Activated CD4-positive, alpha-beta T cell treated with anti-CD3 and anti-CD28 coated beads, Interleukin-2, Interleukin-6, amounts not matched to agents 100 ng/mL and 50 ng/mL, durations not matched to agents 16 hours and 8 hours (primary cell): Measurements from ENCODE around the gene PROCA1.
"Not testable (repeated sequence)": the region's sequence is repeated elsewhere in the genome, so short reads cannot be mapped to it uniquely, and the experiment has no call there.

Experiments
- DNase-seq: peaks from one replicate; pipeline ENCODE4 v3.0.0-alpha.2; 2020

Gene PROCA1

GRCh38 chr17:28744104-28744971 lies 32.6 kb upstream of the PROCA1 start:
- DNase-seq: peak; percentile 78

DNA sequence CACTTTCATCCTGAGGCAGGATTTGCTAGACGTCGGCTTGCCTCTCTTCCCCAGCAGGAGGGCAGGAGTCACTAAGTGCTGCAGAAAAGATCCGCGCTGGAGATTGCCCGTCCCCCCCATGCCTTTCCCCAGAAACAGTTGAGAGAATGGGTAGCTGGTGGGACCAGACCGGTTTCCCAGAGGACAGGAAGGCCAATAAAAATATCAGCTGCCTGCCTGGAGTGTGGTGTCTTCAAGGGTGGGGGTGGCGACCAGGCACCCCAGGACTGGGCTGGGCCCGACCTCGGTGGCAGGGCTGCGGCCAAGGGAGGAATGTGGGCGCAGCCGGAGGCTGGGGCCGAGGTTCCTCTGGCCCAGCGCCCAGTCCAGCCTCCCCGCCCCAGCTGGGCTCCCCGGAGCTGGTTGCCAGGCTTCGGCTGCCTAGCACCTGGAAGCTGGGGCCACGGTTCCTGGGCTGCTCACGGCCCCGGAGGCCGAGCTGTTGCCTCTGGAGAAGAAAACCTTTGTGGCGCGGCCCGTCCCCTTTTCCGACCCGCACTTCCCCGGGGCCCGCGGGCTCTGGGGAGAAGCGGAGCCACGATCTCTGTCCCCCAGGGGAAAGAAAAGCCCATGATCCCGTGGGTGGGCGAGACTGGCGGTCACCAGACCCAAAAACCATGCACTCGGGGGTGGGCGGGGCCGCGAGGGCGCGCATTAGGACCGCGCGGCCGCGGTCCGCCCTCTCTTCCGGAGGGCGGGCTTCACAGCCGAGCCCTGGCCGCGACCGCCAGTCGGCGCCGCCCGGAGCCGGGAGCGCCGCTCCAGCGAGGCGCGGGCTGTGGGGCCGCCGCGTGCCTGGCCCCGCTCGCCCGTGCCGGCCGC lies 31.8 kb upstream of the PROCA1 start, which contains the start of gene TRAF4:
Gene TRAF4 (plus strand): TSS at position 769 of the 861 bp plus-strand sequence. CDS start 102 bp downstream, outside the sequence.
- DNase-seq: peak; percentile 84

DNA sequence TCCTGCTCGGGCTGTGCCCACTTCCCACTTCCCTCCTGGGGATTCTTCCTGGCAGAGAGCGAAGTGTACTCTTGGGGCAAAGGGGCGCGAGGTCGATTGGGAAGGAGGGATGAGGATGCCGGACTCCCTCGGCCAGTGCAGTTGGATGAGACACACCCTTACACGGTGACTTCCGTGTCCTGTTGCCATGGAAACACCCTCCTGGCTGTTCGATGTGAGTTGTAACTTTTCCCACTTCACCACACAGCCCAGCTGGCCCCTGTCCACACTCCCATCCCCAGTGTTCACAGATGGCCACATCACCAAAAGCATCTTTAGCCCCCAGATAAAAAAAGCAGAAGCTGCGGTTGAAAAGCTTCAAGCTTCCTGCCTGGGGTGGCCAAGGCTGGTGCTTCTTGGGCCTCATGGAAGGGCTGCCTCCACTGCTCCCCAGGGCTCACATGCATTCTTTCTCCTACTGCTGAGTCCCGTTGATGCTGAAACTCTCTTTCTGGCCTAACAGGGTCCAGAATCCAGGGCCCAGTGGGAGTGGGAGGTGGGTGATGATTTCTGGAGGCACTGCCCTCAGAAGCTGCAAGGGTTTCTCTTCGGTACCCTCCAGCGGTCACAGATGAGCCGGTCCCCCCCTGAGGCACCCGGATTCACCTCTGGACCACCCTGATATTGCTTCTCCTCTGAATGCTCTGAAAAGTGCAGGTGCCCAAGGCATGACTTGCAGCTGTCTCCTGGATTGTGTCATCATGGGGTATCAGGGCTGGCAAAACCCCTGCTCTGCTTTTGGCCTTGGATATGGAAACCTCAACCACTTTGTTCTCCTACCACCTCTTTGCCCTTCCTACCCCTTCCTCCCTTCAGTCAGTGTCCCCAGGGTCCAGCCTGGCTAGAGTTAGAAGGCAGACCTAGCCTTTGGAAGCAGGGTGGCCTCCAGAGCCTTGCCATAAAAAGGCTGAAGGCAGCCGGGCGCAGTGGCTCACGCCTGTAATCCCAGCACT lies 30.0 kb upstream of the PROCA1 start:
- no peak for DNase-seq

GRCh38 chr17:28740406-28741357 lies 29.0 kb upstream of the PROCA1 start:
- DNase-seq: no peak

DNA sequence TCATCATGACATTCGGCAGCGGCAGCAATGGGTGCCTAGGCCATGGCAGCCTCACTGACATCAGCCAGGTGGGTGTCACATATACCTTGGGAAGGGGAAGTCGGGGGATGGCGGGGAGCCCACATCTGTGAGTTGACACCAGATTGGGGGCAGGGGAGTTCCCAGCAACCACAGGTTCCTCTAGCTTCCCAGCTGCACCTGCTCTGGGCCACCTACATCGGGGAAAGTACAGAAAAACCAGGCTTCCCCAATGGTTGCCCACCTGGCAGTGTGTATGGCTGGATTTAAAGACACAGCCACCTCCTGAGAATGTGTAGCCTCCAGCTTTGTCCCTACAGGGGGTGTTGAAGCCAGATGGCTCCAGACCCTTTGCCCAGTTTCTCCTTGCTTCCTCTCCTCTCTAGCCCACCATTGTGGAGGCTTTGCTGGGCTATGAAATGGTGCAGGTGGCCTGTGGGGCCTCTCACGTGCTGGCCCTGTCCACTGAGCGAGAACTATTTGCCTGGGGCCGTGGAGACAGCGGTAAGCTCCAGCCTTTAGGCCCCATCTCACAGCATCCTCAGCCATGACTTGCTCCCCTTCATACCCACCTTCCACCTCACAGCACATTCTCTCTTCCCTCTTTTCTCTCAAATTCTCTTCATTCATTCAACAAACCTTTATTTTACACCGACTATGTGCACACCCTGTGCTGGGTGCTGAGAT lies 27.1 kb upstream of the PROCA1 start:
- DNase-seq: no peak

DNA sequence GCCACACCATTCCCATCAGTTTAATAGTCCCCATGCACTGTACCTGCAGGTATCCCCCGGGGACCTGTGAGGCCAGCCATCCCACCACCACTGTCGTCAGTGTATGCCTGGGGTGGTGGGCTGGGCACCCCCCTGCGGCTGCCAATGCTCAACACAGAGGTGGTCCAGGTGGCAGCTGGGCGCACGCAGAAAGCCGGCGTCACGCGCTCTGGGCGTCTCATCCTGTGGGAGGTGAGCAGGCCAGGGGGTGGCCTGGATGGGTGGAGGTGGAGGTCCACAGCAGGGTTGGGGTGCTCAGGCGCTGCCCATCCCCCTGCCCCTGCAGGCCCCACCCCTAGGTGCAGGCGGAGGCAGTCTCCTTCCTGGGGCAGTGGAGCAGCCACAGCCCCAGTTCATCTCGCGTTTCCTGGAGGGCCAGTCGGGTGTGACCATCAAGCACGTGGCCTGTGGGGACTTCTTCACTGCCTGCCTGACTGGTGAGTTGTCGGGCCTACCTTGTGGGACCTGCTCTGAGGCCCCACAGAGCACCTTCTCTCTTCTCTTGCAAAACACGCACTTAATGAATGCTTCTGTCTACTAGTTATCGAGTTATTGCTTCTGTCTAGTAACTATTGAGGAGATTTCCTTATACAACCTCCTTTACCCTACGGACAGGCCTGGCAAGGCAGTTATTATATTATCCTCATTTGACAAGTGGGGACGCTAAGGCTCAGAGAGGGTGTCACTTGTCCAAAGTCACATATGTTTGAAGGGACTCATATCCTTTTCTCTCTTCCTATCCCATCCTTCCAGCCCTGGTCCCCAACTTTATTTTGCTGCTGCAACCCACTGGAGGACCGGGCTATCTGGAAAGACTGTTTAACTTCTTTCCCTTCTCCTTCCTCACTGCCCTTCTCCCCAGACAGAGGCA lies 26.3 kb upstream of the PROCA1 start:
- DNase-seq: no peak

DNA sequence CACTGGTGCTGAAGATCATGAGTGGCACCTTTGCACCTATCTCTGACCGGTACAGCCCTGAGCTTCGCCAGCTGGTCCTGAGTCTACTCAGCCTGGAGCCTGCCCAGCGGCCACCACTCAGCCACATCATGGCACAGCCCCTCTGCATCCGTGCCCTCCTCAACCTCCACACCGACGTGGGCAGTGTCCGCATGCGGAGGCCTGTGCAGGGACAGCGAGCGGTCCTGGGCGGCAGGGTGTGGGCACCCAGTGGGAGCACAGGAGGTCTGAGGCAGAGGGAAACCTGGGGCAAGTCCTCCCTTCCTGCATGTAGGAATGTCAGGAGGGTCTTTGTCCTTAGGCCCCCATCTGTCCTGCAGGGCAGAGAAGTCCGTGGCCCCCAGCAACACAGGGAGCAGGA lies 25.6 kb upstream of the PROCA1 start:
- DNase-seq: no peak

DNA sequence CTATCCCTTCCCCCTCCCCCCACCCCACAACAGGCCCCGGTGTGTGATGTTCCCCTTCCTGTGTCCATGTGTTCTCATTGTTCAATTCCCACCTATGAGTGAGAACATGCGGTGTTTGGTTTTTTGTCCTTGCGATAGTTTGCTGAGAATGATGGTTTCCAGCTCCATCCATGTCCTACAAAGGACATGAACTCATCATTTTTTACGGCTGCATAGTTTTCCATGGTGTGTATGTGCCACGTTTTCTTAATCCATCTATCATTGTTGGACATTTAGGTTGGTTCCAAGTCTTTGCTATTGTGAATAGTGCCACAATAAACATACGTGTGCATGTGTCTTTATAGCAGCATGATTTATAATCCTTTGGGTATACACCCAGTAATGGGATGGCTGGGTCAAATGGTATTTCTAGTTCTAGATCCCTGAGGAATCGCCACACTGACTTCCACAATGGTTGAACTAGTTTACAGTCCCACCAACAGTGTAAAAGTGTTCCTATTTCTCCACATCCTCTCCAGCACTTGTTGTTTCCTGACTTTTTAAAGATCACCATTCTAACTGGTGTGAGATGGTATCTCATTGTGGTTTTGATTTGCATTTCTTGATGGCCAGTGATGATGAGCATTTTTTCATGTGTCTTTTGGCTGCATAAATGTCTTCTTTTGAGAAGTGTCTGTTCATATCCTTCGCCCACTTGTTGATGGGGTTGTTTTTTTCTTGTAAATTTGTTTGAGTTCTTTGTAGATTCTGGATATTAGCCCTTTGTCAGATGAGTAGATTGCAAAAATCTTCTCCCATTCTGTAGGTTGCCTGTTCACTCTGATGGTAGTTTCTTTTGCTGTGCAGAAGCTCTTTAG lies 24.5 kb upstream of the PROCA1 start:
- DNase-seq: not testable (repeated sequence)

- no peak for DNase-seq
Measured at GRCh38 chr17:28735242-28735722, 23.6 kb upstream of the PROCA1 start.

- DNase-seq: no peak
Measured at GRCh38 chr17:28734712-28735241, 23.1 kb upstream of the PROCA1 start.

GRCh38 chr17:28733346-28733745 lies 21.7 kb upstream of the PROCA1 start:
- no peak for DNase-seq

GRCh38 chr17:28729950-28730330 lies 18.3 kb upstream of the PROCA1 start:
- DNase-seq: no peak

- peak; percentile 98 for DNase-seq
Measured at GRCh38 chr17:28728364-28729200, 16.9 kb upstream of the PROCA1 start, which contains the start of gene NEK8. NEK8 (plus strand) TSS chr17:28728788; CDS start chr17:28728814, 26 bp downstream.

- DNase-seq: peak; percentile 97
Measured at GRCh38 chr17:28726627-28727491, 15.2 kb upstream of the PROCA1 start.

GRCh38 chr17:28726226-28726626 lies 14.5 kb upstream of the PROCA1 start, which contains the start of gene TLCD1:
TLCD1 (minus strand) TSS chr17:28726233; CDS start chr17:28726097, 136 bp downstream.
- peak; percentile 83 for DNase-seq
